GM23248 (cell line): ENCODE measurements around the gene TMEM44. TPM values are rescaled to one million over a fixed set of nuclear protein-coding genes. Genes with fewer than 3 reads are reported as not detected.

ENCODE experiments used
- DNase-seq: peaks from one replicate; pipeline ENCODE4 v3.0.0-alpha.2; 2015
- H2AFZ ChIP-seq: fragments of 200-600 bp; sonication (generic); 2 replicates; pipeline ENCODE4 v1.6.1; 2016; ENCODE audit warnings: antibody characterized with exemption
- H3F3A ChIP-seq: fragments of 200-600 bp; sonication (generic); 2 replicates; pipeline ENCODE4 v1.6.1; 2016; ENCODE audit warnings: mild to moderate bottlenecking, antibody characterized with exemption, mixed run types; ENCODE audit not compliant: insufficient read depth
- H3K27ac ChIP-seq: fragments of 200-600 bp; sonication (generic); 2 replicates; pipeline ENCODE4 v1.5.1; 2016; ENCODE audit warnings: mild to moderate bottlenecking
- H3K27me3 ChIP-seq: fragments of 200-600 bp; sonication (generic); replicated peaks from 2 replicates; pipeline ENCODE4 v1.6.1; 2016; ENCODE audit warnings: mild to moderate bottlenecking; ENCODE audit not compliant: insufficient read depth
- H3K36me3 ChIP-seq: fragments of 200-600 bp; sonication (generic); 2 replicates; pipeline ENCODE4 v1.6.1; 2016; ENCODE audit warnings: low read depth, mild to moderate bottlenecking
- H3K4me1 ChIP-seq: fragments of 200-600 bp; sonication (generic); 2 replicates; pipeline ENCODE4 v1.6.1; 2016; ENCODE audit warnings: mild to moderate bottlenecking; ENCODE audit not compliant: insufficient read depth
- H3K4me2 ChIP-seq: fragments of 200-600 bp; sonication (generic); one replicate; pipeline ENCODE4 v1.6.1; 2016; ENCODE audit warnings: mild to moderate bottlenecking; ENCODE audit not compliant: unreplicated experiment
- H3K4me3 ChIP-seq: fragments of 200-600 bp; sonication (generic); 2 replicates; pipeline ENCODE4 v1.5.1; 2016; ENCODE audit warnings: mild to moderate bottlenecking
- H3K79me2 ChIP-seq: fragments of 200-600 bp; sonication (generic); 2 replicates; pipeline ENCODE4 v1.6.1; 2016; ENCODE audit warnings: mild to moderate bottlenecking; ENCODE audit not compliant: insufficient read depth
- H3K9ac ChIP-seq: fragments of 200-600 bp; sonication (generic); 2 replicates; pipeline ENCODE4 v1.6.1; 2016; ENCODE audit warnings: mild to moderate bottlenecking
- H3K9me2 ChIP-seq: fragments of 200-600 bp; sonication (generic); 2 replicates; pipeline ENCODE4 v1.6.1; 2016; ENCODE audit warnings: mixed run types, mild to moderate bottlenecking, moderate library complexity; ENCODE audit not compliant: insufficient read depth
- H3K9me3 ChIP-seq: fragments of 200-600 bp; sonication (generic); one replicate; pipeline ENCODE4 v1.6.1; 2017; ENCODE audit warnings: low read depth
- H4K20me1 ChIP-seq: fragments of 200-600 bp; sonication (generic); 2 replicates; pipeline ENCODE4 v1.6.0; 2016; ENCODE audit not compliant: insufficient read depth
- EZH2 ChIP-seq: fragments of 200-600 bp; sonication (generic); IDR thresholded peaks from 2 replicates; pipeline ENCODE4 v1.6.1; 2018; ENCODE audit warnings: antibody characterized with exemption, mild to moderate bottlenecking; ENCODE audit not compliant: insufficient read depth, poor library complexity, severe bottlenecking
- EZH2phosphoT487 ChIP-seq: fragments of 200-600 bp; sonication (generic); IDR thresholded peaks from 2 replicates; pipeline ENCODE4 v1.6.1; 2018; ENCODE audit warnings: antibody characterized with exemption, moderate library complexity, mild to moderate bottlenecking, low read depth; ENCODE audit not compliant: insufficient read depth
- WGBS, 2 experiments: methylation state at CpG; one replicate each; pipeline ENCODE4 v1.1.6; 2015 to 2017; ENCODE audit warnings: low lambda C conversion rate in 2 of 2, low coverage in 1 of 2; ENCODE audit errors: missing lambda C conversion rate in 2 of 2; 5-methylcytosine and 5-hydroxymethylcytosine counted together
- in situ Hi-C: fragments of 300-500 bp; cut with MboI; formaldehyde crosslinking; loops from 2 replicates; pipeline ENCODE4 v1.15.0; 2020
- polyA plus RNA-seq: library from polyadenylated mRNA; unstranded; fragments of >200 nt; fragmentation: Nextera tagmentation; extraction: Ambion mirVana; gene quantifications from 2 replicates; pipeline ENCODE4 v1.2.1, GENCODE V29; 2016
- total RNA-seq: library from RNA; depleted of rRNA; stranded (reverse); fragments of >200 nt; shearing (Covaris generic); gene quantifications from 2 replicates; pipeline ENCODE4 v1.2.3, GENCODE V29; 2014

Gene TMEM44
- total and polyA plus RNA-seq, 2 experiments from 2014 or later = 13.1 to 14.6 TPM

DNA sequence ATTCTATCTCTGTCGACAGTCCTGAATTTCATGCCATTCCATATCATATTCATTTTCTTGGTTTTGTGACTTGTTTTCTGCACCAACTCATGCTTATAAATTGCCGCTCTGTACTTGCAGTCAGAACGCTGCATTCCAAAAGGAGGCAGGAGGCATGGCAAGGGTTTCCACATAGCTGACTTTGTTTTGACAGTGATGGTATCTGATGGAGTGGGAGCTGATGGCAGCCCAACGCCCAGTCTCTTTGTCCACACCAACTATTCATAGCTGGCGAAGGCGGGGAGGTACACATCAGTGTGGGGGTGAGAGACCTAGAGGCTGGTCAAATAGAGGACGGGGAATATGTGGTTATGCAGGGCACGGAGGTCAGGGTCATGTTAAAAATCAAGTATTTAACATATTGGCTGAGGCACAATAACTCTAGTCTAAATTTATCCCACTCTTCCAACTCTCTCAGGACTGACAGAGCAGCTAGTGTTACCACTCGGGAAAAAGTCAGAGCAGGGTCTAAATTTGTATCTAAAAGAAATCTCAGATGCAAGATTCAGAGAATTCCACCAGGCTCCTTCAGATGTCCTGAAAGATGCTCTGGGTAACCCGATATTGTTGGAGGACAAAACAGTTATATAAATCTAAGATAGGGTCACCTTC, 78.6 kb downstream of the TMEM44 start:
- Histone ChIP-seq H4K20me1 (no peaks in the 10 kb centered on the region), H3F3A (no peaks in the 10 kb centered on the region), H2AFZ (no peak overlapping the region), H3K9me3 (no peaks in the 10 kb centered on the region), H3K27ac (no peak overlapping the region), H3K4me1 (peaks cover 9% of the 10 kb centered on the region), H3K9me2 (no peaks in the 10 kb centered on the region), H3K9ac (no peak overlapping the region), H3K4me2 (no peak overlapping the region), H3K4me3 (no peak overlapping the region), H3K27me3 (no peaks in the 10 kb centered on the region), H3K36me3 (no peaks in the 10 kb centered on the region), H3K79me2 (no peaks in the 10 kb centered on the region)
- DNase-seq = no peak
- in situ Hi-C loops = no loop called here
- TF ChIP-seq EZH2 (no peak), EZH2phosphoT487 (no peak)
- 86 to 89% methylated on average over 10 of the region's 10 CpGs for WGBS, 2 experiments

DNA sequence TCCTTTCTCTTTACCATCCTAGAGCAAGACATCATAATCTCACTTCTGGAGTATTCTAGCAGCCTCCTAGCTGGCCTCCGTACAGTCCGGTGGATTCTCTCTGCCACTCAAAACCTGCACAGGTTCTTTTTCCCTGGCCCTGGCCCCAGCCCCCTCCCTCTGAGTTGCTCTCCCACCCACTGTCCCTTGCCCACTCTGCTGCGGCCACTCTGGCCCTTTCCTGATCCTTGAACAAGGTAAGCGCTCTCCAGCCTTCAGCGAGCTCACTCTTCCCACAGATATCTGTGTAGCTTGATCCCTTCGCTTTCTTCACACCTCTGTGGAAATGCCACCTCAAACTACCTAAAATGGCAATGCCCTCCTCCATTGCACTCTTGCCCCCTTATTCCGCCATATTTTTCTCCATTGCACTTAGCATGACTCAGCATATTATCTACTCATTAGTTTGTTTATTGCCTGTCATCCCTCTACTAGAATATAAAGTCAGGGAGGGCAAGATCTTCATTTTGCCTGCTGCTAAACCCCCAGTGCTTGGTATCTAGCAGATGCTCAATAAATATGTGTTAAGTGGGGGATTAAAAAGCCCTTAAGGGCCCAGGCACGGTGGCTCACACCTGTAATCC, 80.8 kb downstream of the TMEM44 start:
- Histone ChIP-seq H3K27ac (no peak overlapping the region), H4K20me1 (no peaks in the 10 kb centered on the region), H3F3A (no peaks in the 10 kb centered on the region), H3K9me3 (no peaks in the 10 kb centered on the region), H3K9me2 (no peaks in the 10 kb centered on the region), H2AFZ (no peak overlapping the region), H3K9ac (no peak overlapping the region), H3K4me2 (no peak overlapping the region), H3K36me3 (no peaks in the 10 kb centered on the region), H3K27me3 (no peaks in the 10 kb centered on the region), H3K79me2 (no peaks in the 10 kb centered on the region), H3K4me1 (peaks cover 9% of the 10 kb centered on the region), H3K4me3 (no peak overlapping the region)
- DNase-seq = no peak
- in situ Hi-C loops = no loop called here
- TF ChIP-seq EZH2 (no peak), EZH2phosphoT487 (no peak)
- WGBS, 2 experiments = 77 to 80% methylated on average over 7 to 8 of the region's 8 CpGs

DNA sequence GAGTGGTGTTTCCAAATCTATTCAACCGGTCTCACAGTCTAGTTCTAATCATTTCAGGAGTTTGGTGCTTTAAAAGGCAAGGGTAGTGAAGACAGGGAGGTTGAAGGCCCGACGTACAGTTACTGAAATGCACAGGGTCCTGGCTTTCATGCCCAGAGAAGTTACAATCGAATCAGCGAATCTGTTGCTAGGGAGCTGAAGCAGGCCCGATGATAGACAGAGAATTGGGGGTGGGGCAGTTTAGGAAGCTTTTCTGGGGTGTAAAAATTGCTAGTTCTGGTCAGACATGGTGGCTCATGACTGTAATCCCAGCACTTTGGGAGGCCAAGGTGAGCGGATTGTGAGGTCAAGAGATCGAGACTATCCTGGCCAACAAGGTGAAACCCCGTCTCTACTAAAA, 83.4 kb downstream of the TMEM44 start:
- Histone ChIP-seq H3K9me3 (no peaks in the 10 kb centered on the region), H3K9me2 (no peaks in the 10 kb centered on the region), H3K9ac (no peak overlapping the region), H3K4me3 (no peak overlapping the region), H3K27me3 (no peaks in the 10 kb centered on the region), H3K27ac (no peak overlapping the region), H3K79me2 (no peaks in the 10 kb centered on the region), H3K36me3 (no peaks in the 10 kb centered on the region), H4K20me1 (no peaks in the 10 kb centered on the region), H3K4me2 (no peak overlapping the region), H3F3A (no peaks in the 10 kb centered on the region), H3K4me1 (no peaks in the 10 kb centered on the region), H2AFZ (no peak overlapping the region)
- TF ChIP-seq EZH2 = no peak
- TF ChIP-seq EZH2phosphoT487 = no peak
- no peak for DNase-seq
- in situ Hi-C loops = no loop called here
- WGBS, 2 experiments = 95 to 97% methylated on average over 9 of the region's 9 CpGs

DNA sequence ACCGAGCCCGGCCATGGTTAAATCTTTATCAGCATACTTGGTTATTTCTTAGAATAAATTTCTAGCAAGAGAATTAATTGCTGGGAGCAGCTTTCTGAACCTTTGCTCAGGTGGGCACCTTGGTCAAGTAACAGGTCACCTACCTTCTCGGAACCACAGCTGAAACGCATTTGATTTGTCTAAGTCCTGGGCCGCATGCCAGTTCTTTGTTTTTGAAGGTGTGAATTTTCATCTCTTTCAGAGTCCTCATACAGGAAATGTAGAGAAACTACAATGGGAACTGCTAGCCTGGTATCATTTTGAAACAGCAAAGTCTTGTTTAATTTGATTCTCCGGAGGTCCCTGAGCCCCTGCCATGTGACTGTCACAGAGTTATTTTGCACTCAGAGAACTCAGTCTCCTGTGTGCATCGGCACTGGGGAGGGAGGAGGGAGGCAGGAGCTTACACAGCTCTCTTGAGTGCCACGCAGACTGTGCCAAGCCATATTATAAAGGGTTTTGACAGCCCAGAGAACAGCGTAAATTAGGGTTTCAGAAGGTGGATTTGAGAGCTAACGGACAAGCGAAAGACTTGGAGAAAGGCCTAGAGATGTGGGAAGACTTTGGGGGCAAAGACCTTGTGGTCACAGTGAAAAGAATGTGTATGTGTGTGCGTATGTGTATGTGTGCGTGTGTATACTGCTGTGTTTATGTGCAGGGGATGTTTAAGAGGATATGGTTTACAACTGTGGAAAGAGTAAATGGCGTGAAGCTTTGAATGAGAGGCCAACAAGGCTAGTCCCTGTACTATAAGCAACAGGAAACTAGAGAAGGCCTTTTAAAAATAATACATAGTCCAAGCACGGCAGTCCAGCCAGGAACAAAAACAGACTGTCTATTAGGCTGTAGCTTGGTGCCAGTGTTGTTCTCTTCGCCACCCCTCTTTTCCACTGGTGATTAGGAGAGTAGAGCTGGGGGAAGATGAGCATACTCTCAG, 84.6 kb downstream of the TMEM44 start:
- H2AFZ ChIP-seq = no peak overlapping the region
- no peaks in the 10 kb centered on the region for H3K9me3 ChIP-seq
- no peaks in the 10 kb centered on the region for H3K36me3 ChIP-seq
- H3K4me3 ChIP-seq = no peak overlapping the region
- no peaks in the 10 kb centered on the region for H3K4me1 ChIP-seq
- no peak overlapping the region for H3K27ac ChIP-seq
- no peak for TF ChIP-seq EZH2
- TF ChIP-seq EZH2phosphoT487 = no peak
- H4K20me1 ChIP-seq = no peaks in the 10 kb centered on the region
- H3K9ac ChIP-seq = no peak overlapping the region
- H3K4me2 ChIP-seq = no peak overlapping the region
- H3K9me2 ChIP-seq = no peaks in the 10 kb centered on the region
- no peaks in the 10 kb centered on the region for H3K27me3 ChIP-seq
- in situ Hi-C loops = no loop called here
- WGBS, 2 experiments = 89 to 90% methylated on average over 16 of the region's 16 CpGs
- H3F3A ChIP-seq = no peaks in the 10 kb centered on the region
- H3K79me2 ChIP-seq = no peaks in the 10 kb centered on the region
- no peak for DNase-seq
